GM19467 (cell line): ENCODE data around the gene FSTL3.
"Not testable (repeated sequence)": the region's sequence is repeated elsewhere in the genome, so short reads cannot be mapped to it uniquely, and the experiment has no call there.

Experiments
- ATAC-seq: cut with Tn5 transposase; IDR thresholded peaks from one replicate; pipeline ENCODE4 v1.9.1; 2021; ENCODE audit warnings: mild to moderate bottlenecking, moderate library complexity; ENCODE audit not compliant: unreplicated experiment

The FSTL3 gene

GRCh38 chr19:676339-677105, at the start of gene FSTL3:
FSTL3 (plus strand) TSS chr19:676392; CDS start chr19:676424, 32 bp downstream.
- no peak for ATAC-seq

GRCh38 chr19:626566-626965, 49.6 kb upstream of the FSTL3 start:
- ATAC-seq = not testable (repeated sequence)

GRCh38 chr19:628168-628567, 48.0 kb upstream of the FSTL3 start:
- ATAC-seq = no peak

- ATAC-seq = not testable (repeated sequence)
Measured at GRCh38 chr19:629515-629914, 46.7 kb upstream of the FSTL3 start.

GRCh38 chr19:629961-630714, 46.1 kb upstream of the FSTL3 start:
- ATAC-seq = no peak

- ATAC-seq = peak; percentile 20
Measured at GRCh38 chr19:632579-633067, 43.6 kb upstream of the FSTL3 start.

GRCh38 chr19:633068-633785, 43.0 kb upstream of the FSTL3 start, which contains the start of gene POLRMT:
POLRMT (minus strand) TSS chr19:633537; CDS start chr19:633512, 25 bp downstream.
- peak; percentile 71 for ATAC-seq

GRCh38 chr19:633786-634639, 42.2 kb upstream of the FSTL3 start:
- no peak for ATAC-seq

GRCh38 chr19:634975-635652, 41.1 kb upstream of the FSTL3 start:
- no peak for ATAC-seq

GRCh38 chr19:638906-639252, 37.3 kb upstream of the FSTL3 start:
- no peak for ATAC-seq

- ATAC-seq = peak; percentile 46
Measured at GRCh38 chr19:639253-640160, 36.7 kb upstream of the FSTL3 start, which contains the start of gene FGF22. FGF22 (plus strand) TSS chr19:639879; CDS start chr19:639926, 47 bp downstream.

- no peak for ATAC-seq
Measured at GRCh38 chr19:640161-640558, 36.0 kb upstream of the FSTL3 start.

GRCh38 chr19:640606-641189, 35.5 kb upstream of the FSTL3 start:
- no peak for ATAC-seq

- no peak for ATAC-seq
Measured at GRCh38 chr19:641702-642101, 34.5 kb upstream of the FSTL3 start.

- no peak for ATAC-seq
Measured at GRCh38 chr19:642767-643727, 33.1 kb upstream of the FSTL3 start.

GRCh38 chr19:643736-644135, 32.5 kb upstream of the FSTL3 start:
- no peak for ATAC-seq

- no peak for ATAC-seq
Measured at GRCh38 chr19:644363-644762, 31.8 kb upstream of the FSTL3 start.
